ENCODE results near the gene CGRRF1. TPM values are rescaled to one million over a fixed set of nuclear protein-coding genes. Genes with fewer than 3 reads are reported as not detected.

The CGRRF1 gene
- total RNA-seq, 1 experiment from 2014 or later, result 19.1 TPM

GRCh38 chr14:54574528-54574927 lies 64.8 kb downstream of the CGRRF1 start:
- Histone ChIP-seq H3K4me2 (ENCODE audit: insufficient read depth, insufficient read length, low read length) (no peak overlapping the region), H4K20me1 (ENCODE audit: control insufficient read depth, insufficient read depth, insufficient read length) (no peaks in the 10 kb centered on the region), H4K91ac (ENCODE audit: insufficient read length, low read depth, low read length) (no peak overlapping the region), H2AK5ac (ENCODE audit: insufficient read length, low read length) (no peak overlapping the region), H3K79me1 (ENCODE audit: insufficient read depth, low read depth, low read length, poor library complexity, severe bottlenecking) (no peaks in the 10 kb centered on the region), H2BK15ac (ENCODE audit: low read depth, low read length) (no peak overlapping the region), H4K8ac (replicated peaks; ENCODE audit: insufficient read length, low read depth, low read length) (no peak overlapping the region), H2BK120ac (ENCODE audit: low read depth, low read length, poor library complexity, severe bottlenecking) (no peak overlapping the region), H3K14ac (ENCODE audit: insufficient read depth, low read length) (no peak overlapping the region), H2AFZ (ENCODE audit: low read length) (no peak overlapping the region), H3K23me2 (ENCODE audit: insufficient read length, low read depth, low read length, poor library complexity, severe bottlenecking) (no peaks in the 10 kb centered on the region), H2BK12ac (ENCODE audit: insufficient read length, low read depth, low read length) (no peak overlapping the region), H4K5ac (ENCODE audit: insufficient read length, low read depth, low read length) (no peak overlapping the region), H3K23ac (ENCODE audit: insufficient read length, low read depth, low read length) (no peak overlapping the region), H3T11ph (ENCODE audit: low read length) (no peak overlapping the region), H3K56ac (ENCODE audit: insufficient read length, low read depth, low read length) (no peak overlapping the region), H2BK5ac (ENCODE audit: insufficient read length, low read length) (no peak overlapping the region), H3K27ac (ENCODE audit: insufficient read length, low read depth, low read length) (no peak overlapping the region), H2BK20ac (ENCODE audit: low read depth, low read length, poor library complexity, severe bottlenecking) (no peak overlapping the region), H3K4ac (ENCODE audit: low read depth, low read length) (no peak overlapping the region), H3K9ac (ENCODE audit: extremely low read depth, insufficient read length, low read length) (no peak overlapping the region), H3K18ac (ENCODE audit: insufficient read length, low read depth, low read length) (no peak overlapping the region), H3K4me1 (ENCODE audit: insufficient read depth, low read length) (no peaks in the 10 kb centered on the region), H3K79me2 (ENCODE audit: insufficient read depth, low read length) (peaks cover 7% of the 10 kb centered on the region; the same call in 1 of the 2 replicates), H3K9me3 (ENCODE audit: control insufficient read depth, low read depth, low read length) (no peaks in the 10 kb centered on the region), H3K27me3 (ENCODE audit: insufficient read depth, low read length) (no peaks in the 10 kb centered on the region)
- no peak for DNase-seq
- Mint-ChIP-seq H3K4me1 (peaks cover 0 to under 1% of the 10 kb centered on the region in 2 experiments; a peak in 2 of 4 replicates), H3K36me3 (ENCODE audit: insufficient read depth in 1 of 3, low read depth in 3 of 3) (peaks cover 0 to 3% (median 0%) of the 10 kb centered on the region in 3 experiments; a peak in 1 of 7 replicates), H3K9me3 (peaks cover 0 to 5% of the 10 kb centered on the region in 2 experiments; a peak in 2 of 5 replicates), H3K27ac (no peak overlapping the region), H3K4me3 (no peak overlapping the region), H3K27me3 (ENCODE audit: low read depth) (peaks cover under 1% of the 10 kb centered on the region; the same call in 1 of the 2 replicates)
- WGBS (ENCODE audit: extremely low coverage, insufficient read length, low lambda C conversion rate), result no CpG with 5 or more reads among the region's 6 CpGs
- TF ChIP-seq CTCF (conservative IDR thresholded peaks at IDR 0.05), result no peak

All from H9 (cell line).